HepG2 (cell line): ENCODE data around the gene WSCD2. TPM values are rescaled to one million over a fixed set of nuclear protein-coding genes. Genes with fewer than 3 reads are reported as not detected.

Source experiments
- ATAC-seq: fragments of 200-7000 bp; cut with Tn5 transposase; 3 replicates; pipeline ENCODE4 v1.9.1; 2020; ENCODE audit warnings: mild to moderate bottlenecking, moderate library complexity
- BruUV-seq: library from RNA; stranded (reverse); fragments of 400-500 nt; replicated peaks from 2 replicates; lab custom pipeline; 2021; lab: Mats Ljungman, UMichigan
- CTCF ChIA-PET: fragments of 300-600 bp; formaldehyde crosslinking; extraction: SDS; loops from one replicate; lab custom pipeline; 2021; ENCODE audit warnings: low total read pairs, inconsistent platforms, low intra/inter-chr PET ratio; lab: Yijun Ruan, JAX
- POLR2A ChIA-PET: fragments of 350-600 bp; sonication (Branson Sonifier 250); formaldehyde crosslinking; loops from one replicate; lab custom pipeline; 2020; ENCODE audit warnings: antibody characterized with exemption, inconsistent platforms; lab: Yijun Ruan, JAX
- DNase-seq: peaks from one replicate; pipeline ENCODE4 v3.0.0-alpha.2; 2015; ENCODE audit warnings: low spot score
- FAIRE-seq: peaks from 3 replicates; lab custom pipeline; 2011; peaks lifted over from hg19 to GRCh38; lab: Jason Lieb, UNC
- H2AFZ ChIP-seq: one replicate; pipeline ENCODE4 v1.6.1; 2011; ENCODE audit warnings: low read length, inconsistent platforms
- H3K27ac ChIP-seq: fragments of 300-600 bp; 3 replicates; pipeline ENCODE4 v1.8.0; 2011; ENCODE audit warnings: mixed run types, mild to moderate bottlenecking, mixed read lengths, low read length, inconsistent platforms; ENCODE audit not compliant: insufficient read depth; ENCODE audit errors: extremely low read length
- H3K27me3 ChIP-seq, 2 experiments: fragments of 200-600 bp in 1 of 2; 2 replicates in 1 of 2; 3 replicates in 1 of 2; pipeline versions ENCODE4 v1.6.0 to v1.8.0; 2011; ENCODE audit warnings: low read length in 2 of 2, mild to moderate bottlenecking in 2 of 2, moderate library complexity in 2 of 2, inconsistent platforms in 1 of 2; ENCODE audit not compliant: insufficient read depth in 2 of 2, control insufficient read depth in 1 of 2
- H3K36me3 ChIP-seq, 2 experiments: fragments of 200-600 bp in 1 of 2; replicated peaks in 1 of 2; 2 replicates in 1 of 2; 3 replicates in 1 of 2; pipeline versions ENCODE4 v1.5.1 to v1.8.0; 2011; ENCODE audit warnings: low read length in 2 of 2, inconsistent platforms in 1 of 2; ENCODE audit not compliant: insufficient read depth in 2 of 2, control insufficient read depth in 1 of 2
- H3K4me1 ChIP-seq: 2 replicates; pipeline ENCODE4 v1.5.1; 2012; ENCODE audit warnings: low read length, inconsistent platforms; ENCODE audit not compliant: insufficient read depth
- H3K4me2 ChIP-seq: 2 replicates; pipeline ENCODE4 v1.6.0; 2011; ENCODE audit warnings: low read depth, low read length, inconsistent platforms
- H3K4me3 ChIP-seq, 3 experiments: fragments of 200-600 bp in 1 of 3; sonication (generic), shearing (Covaris generic) in 1 of 3; replicated peaks in 1 of 3; 2 replicates each; pipeline ENCODE4 v1.5.1; 2011 to 2016; ENCODE audit warnings: low read length in 3 of 3, inconsistent platforms in 2 of 3, low read depth in 2 of 3, mild to moderate bottlenecking in 2 of 3, control low read depth in 1 of 3, mixed read lengths in 1 of 3; ENCODE audit not compliant: insufficient read depth in 1 of 3
- H3K79me2 ChIP-seq: one replicate; pipeline ENCODE4 v1.6.1; 2011; ENCODE audit warnings: low read length, inconsistent platforms; ENCODE audit not compliant: insufficient read depth
- H3K9ac ChIP-seq: 2 replicates; pipeline ENCODE4 v1.6.0; 2011; ENCODE audit warnings: mild to moderate bottlenecking, low read depth, low read length, inconsistent platforms; ENCODE audit not compliant: insufficient read depth
- H3K9me3 ChIP-seq: 2 replicates; pipeline ENCODE4 v1.5.1; 2012; ENCODE audit warnings: mild to moderate bottlenecking, low read length
- H4K20me1 ChIP-seq: 2 replicates; pipeline ENCODE4 v1.6.0; 2011; ENCODE audit warnings: inconsistent platforms, mild to moderate bottlenecking, low read length, moderate library complexity; ENCODE audit not compliant: insufficient read depth
- ATF7 ChIP-seq, 2 experiments: fragments of 450-650 bp in 1 of 2; sonication (generic) in 1 of 2; formaldehyde crosslinking in 1 of 2; IDR thresholded peaks; 2 replicates each; pipeline versions ENCODE4 v1.4.0 to v1.6.1; 2016 to 2020; ENCODE audit warnings: antibody characterized with exemption in 1 of 2, mild to moderate bottlenecking in 1 of 2, missing genetic modification reagents in 1 of 2
- DBP ChIP-seq: sonication (generic); formaldehyde crosslinking; IDR thresholded peaks from 2 replicates; pipeline ENCODE4 v1.4.0; 2020; ENCODE audit warnings: missing genetic modification reagents; ENCODE audit errors: not compliant biosample characterization
- HNF1A ChIP-seq, 2 experiments: sonication (generic) in 1 of 2; formaldehyde crosslinking in 1 of 2; IDR thresholded peaks; 2 replicates each; pipeline versions ENCODE4 v1.4.0 to v1.6.1; 2016 to 2020; ENCODE audit warnings: borderline replicate concordance in 1 of 2, low read depth in 1 of 2, mild to moderate bottlenecking in 1 of 2, missing genetic modification reagents in 1 of 2
- PHF20 ChIP-seq: sonication (generic); formaldehyde crosslinking; IDR thresholded peaks from 2 replicates; pipeline ENCODE4 v1.5.0; 2020; ENCODE audit warnings: mild to moderate bottlenecking, missing genetic modification reagents
- SNAPC5 ChIP-seq: sonication (generic); formaldehyde crosslinking; IDR thresholded peaks from 2 replicates; pipeline ENCODE4 v1.8.1; 2023; ENCODE audit warnings: mild to moderate bottlenecking, missing genetic modification reagents, borderline replicate concordance
- YEATS4 ChIP-seq: sonication (generic); formaldehyde crosslinking; IDR thresholded peaks from 2 replicates; pipeline ENCODE4 v1.4.0; 2020; ENCODE audit warnings: missing genetic modification reagents, borderline replicate concordance
- ZNF317 ChIP-seq: sonication (generic); formaldehyde crosslinking; IDR thresholded peaks from 2 replicates; pipeline ENCODE4 v1.5.0; 2020; ENCODE audit warnings: mild to moderate bottlenecking, missing genetic modification reagents
- WGBS: methylation state at CpG from one replicate; pipeline ENCODE4 v1.1.6; 2017; ENCODE audit warnings: low lambda C conversion rate; 5-methylcytosine and 5-hydroxymethylcytosine counted together
- in situ Hi-C: cut with HindIII; loops from 2 replicates; pipeline ENCODE4 v1.10.0; 2017; ENCODE audit warnings: low pct_unique_long_range_greater_than_20kb; ENCODE audit not compliant: extremely low pct_ligation_motif_present
- intact Hi-C: fragments of 100-400 bp; cut with micrococcal nuclease; formaldehyde crosslinking; loops from one replicate; pipeline ENCODE4 v1.10.0; 2022; ENCODE audit not compliant: unreplicated experiment
- polyA plus RNA-seq, 8 experiments: library from polyadenylated mRNA; depleted of rRNA in 3 of 8; stranded (reverse) in 7 of 8; unstranded in 1 of 8; fragments of >200 nt; fragmentation: Illumina TruSeq in 4 of 8; extraction: Trizol in 4 of 8; gene quantifications; 2 replicates each; pipeline versions ENCODE4 v1.2.1 to v1.2.3, GENCODE V29; 2011 to 2016; ENCODE audit warnings: low read depth in 4 of 8, missing spikeins in 1 of 8, mixed read lengths in 1 of 8; ENCODE audit not compliant: insufficient read depth in 1 of 8
- total RNA-seq, 5 experiments: library from RNA; depleted of rRNA; stranded (reverse); fragments of >200 nt; fragmentation: Illumina TruSeq; extraction: Trizol; gene quantifications; 2 replicates each; pipeline ENCODE4 v1.2.3, GENCODE V29; 2016; ENCODE audit warnings: low read depth in 1 of 5

WSCD2 gene
- total and polyA plus RNA-seq, 2 of the 13 experiments (the other 11 are each of a cell fraction or from before 2014, with no cell fraction given) = not detected

- no peak overlapping the region for H3K9ac ChIP-seq
- no peak for ATAC-seq
- peaks cover 0 to 13% of the 10 kb centered on the region in 2 experiments; a peak in 3 of 5 replicates for H3K27me3 ChIP-seq
- no peaks in the 10 kb centered on the region for H3K79me2 ChIP-seq
- BruUV-seq = no TSS peak
- no peaks in the 10 kb centered on the region for H3K4me1 ChIP-seq
- 9% methylated on average over 2 of the region's 2 CpGs for WGBS
- H2AFZ ChIP-seq = no peak overlapping the region
- TF ChIP-seq YEATS4 (CRISPR knock-in tag) (no peak), HNF1A (IDR thresholded peaks at IDR 0.05; ENCODE audit: low read depth) (no peak), HNF1A (CRISPR knock-in tag; IDR thresholded peaks at IDR 0.05; ENCODE audit: borderline replicate concordance) (no peak), ATF7 (IDR thresholded peaks at IDR 0.05) (no peak), ATF7 (CRISPR knock-in tag; IDR thresholded peaks at IDR 0.05) (no peak), DBP (CRISPR knock-in tag) (no peak), ZNF317 (no peak), PHF20 (CRISPR knock-in tag) (no peak), SNAPC5 (CRISPR knock-in tag) (no peak)
- no peaks in the 10 kb centered on the region for H4K20me1 ChIP-seq
- no peaks in the 10 kb centered on the region for H3K9me3 ChIP-seq
- no peak overlapping the region for H3K27ac ChIP-seq
- H3K36me3 ChIP-seq = no peaks in the 10 kb centered on the region
- no peak overlapping the region for H3K4me3 ChIP-seq
- intact Hi-C loops = no loop called here
- DNase-seq = no peak
- in situ Hi-C loops = no loop called here
- ChIA-PET POLR2A (no interaction called here), CTCF (no interaction called here)
- no peak overlapping the region for H3K4me2 ChIP-seq
- FAIRE-seq = no peak
Measured at GRCh38 chr12:108121728-108122471, 7.2 kb upstream of the WSCD2 start.
